Measurements from ENCODE around the gene MBP.

The MBP gene

DNA sequence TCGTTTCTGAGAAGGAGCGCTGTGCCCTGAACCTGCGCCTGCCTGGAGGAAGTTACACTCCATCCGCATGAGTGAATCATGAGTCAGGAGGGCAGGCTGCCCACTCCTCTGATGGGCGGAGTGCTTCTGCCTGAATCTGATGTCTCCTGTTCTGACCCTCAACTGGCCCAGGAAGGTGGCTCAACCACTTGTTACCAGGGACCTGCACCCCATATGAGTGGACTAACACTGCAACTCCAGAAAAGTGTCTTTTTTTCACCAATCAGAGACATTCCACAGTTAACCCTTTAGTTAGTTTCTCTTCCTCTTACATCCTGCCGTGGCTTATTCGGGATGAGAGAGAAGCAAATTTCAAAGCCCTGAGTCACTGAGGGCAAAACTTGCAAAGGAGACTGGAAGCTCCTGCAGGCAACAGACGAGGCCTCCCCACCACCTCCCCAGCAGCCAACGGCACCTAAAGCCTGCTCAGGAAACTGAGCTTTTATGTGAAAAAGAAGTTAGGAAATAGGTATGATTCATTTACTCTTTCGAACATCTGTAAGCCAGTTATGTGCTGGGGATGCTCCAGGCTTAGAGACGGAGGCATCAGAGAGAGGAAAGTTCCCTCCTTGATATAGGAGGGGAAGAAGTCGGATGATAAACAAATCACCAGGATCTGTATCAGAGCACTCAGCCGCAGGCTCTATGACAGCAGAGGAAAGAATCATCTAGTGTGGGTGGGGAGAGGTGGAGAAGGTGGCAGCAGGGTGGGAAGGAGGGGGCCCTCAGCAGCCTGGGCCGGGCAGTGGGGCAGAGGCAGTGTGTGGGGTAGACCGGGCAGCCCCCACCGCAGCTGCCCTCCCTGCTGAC, 30.9 kb downstream of the MBP start:
- H2AFZ ChIP-seq (ENCODE audit: low read length): no peak overlapping the region

DNA sequence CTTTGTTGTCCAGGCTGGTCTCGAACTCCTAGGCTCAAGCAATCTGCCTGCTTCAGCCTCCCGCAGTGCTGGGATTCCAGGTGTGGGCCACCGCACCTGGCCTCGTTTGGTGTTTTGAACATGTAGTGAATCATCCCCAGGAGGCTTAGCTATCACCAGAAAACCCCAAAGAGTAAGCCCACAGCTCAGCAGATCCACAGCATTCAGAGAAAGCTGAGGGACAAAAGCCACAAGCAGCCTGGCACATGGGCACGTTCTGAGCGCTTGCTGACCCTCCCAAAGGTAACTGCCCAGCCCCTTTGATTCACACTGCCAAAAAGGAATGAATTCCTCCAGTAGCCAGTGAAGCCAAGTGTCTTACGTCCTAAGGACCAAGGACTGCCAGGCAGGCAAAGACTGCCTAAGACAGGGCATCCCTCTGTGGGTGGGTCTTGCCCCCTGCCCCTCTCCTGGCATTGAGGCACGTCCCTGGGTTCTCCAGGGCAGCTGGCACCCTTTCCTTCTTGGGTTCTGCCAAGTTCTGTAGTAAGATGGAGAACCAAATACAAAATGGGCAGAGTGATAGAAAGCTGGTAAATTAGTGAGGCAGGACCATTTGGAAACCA, 31.7 kb downstream of the MBP start:
- Histone ChIP-seq H3K36me3 (ENCODE audit: insufficient read depth, low read length) (peaks cover 52% of the 10 kb centered on the region), H3K79me2 (ENCODE audit: insufficient read depth, low read length) (no peaks in the 10 kb centered on the region)

More for the DNA sequence above, 30.9 kb downstream of the MBP start:
- peaks cover 19% of the 10 kb centered on the region for H3F3A ChIP-seq (ENCODE audit: insufficient read depth, low read length)
- H3K79me2 ChIP-seq (ENCODE audit: insufficient read depth, low read length): no peaks in the 10 kb centered on the region
- H3K9me2 ChIP-seq (ENCODE audit: low read depth, low read length): no peaks in the 10 kb centered on the region
- no peaks in the 10 kb centered on the region for H3K9me3 ChIP-seq (ENCODE audit: low read length)
- H3K36me3 ChIP-seq (ENCODE audit: insufficient read depth, low read length): peaks cover 50% of the 10 kb centered on the region
- peak overlapping the region; percentile 98 for H3K27ac ChIP-seq (ENCODE audit: low read depth, low read length, poor library complexity, severe bottlenecking)
- H3K4me1 ChIP-seq (ENCODE audit: insufficient read depth, low read length, severe bottlenecking): peaks cover 82% of the 10 kb centered on the region
- H3K4me3 ChIP-seq (ENCODE audit: low read depth, low read length, poor library complexity, severe bottlenecking): peak overlapping the region; percentile 26
- H3K27me3 ChIP-seq (ENCODE audit: insufficient read depth, low read length): no peaks in the 10 kb centered on the region
- TF ChIP-seq EZH2 (IDR thresholded peaks at IDR 0.05; ENCODE audit: borderline replicate concordance, low read length): no peak
- TF ChIP-seq, protein P1, sequence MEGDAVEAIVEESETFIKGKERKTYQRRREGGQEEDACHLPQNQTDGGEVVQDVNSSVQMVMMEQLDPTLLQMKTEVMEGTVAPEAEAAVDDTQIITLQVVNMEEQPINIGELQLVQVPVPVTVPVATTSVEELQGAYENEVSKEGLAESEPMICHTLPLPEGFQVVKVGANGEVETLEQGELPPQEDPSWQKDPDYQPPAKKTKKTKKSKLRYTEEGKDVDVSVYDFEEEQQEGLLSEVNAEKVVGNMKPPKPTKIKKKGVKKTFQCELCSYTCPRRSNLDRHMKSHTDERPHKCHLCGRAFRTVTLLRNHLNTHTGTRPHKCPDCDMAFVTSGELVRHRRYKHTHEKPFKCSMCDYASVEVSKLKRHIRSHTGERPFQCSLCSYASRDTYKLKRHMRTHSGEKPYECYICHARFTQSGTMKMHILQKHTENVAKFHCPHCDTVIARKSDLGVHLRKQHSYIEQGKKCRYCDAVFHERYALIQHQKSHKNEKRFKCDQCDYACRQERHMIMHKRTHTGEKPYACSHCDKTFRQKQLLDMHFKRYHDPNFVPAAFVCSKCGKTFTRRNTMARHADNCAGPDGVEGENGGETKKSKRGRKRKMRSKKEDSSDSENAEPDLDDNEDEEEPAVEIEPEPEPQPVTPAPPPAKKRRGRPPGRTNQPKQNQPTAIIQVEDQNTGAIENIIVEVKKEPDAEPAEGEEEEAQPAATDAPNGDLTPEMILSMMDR (IDR thresholded peaks at IDR 0.05; ENCODE audit: low read length): no peak
- no peaks in the 10 kb centered on the region for H4K20me1 ChIP-seq (ENCODE audit: insufficient read depth, low read length)
- H3K9ac ChIP-seq (ENCODE audit: low read length): peak overlapping the region; percentile 63
- peak overlapping the region; percentile 60 for H3K4me2 ChIP-seq (ENCODE audit: low read length)

DNA sequence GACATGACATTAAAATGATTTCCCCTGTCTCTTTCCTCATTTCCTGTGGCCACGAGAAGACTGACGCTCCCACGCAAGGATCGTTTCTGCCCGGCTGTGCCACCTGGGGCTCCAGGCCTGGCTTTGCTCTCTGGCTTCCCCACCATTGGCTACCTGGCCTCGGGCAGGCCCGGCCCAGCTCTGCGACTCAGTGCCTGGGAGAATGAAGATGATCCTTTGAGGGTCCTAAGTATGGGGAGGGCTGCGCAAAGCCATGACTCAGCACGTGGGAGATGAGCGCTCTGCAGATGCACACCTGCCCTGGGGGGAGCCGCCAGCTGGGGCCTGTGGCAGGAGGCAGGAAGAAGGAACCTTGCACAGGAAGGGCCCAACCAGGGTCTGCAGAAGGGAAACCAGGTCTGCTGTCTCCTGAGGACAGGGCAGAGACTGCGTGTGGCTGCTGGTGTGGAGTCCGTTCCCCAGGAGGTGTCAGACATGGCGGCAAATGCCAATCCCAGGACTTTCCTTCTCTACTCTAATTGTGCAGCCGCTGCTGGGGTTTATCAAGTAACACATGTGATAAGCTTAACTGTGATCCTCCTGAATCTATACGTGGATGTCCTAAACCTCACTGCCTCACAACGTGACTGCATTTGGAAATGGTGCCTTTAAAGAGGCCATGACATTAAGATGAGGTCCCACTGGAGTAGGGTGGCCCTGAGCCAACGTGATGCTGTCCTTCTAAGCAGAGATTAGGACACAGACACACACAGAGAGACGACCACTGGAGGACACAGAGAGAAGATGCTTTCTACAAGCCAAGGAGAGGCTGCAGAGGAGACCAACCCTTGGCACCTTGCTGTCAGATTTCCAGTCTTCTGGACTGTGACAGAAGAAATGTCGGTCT, 32.9 kb downstream of the MBP start:
- H3K36me3 ChIP-seq (ENCODE audit: insufficient read depth, low read length): peaks cover 55% of the 10 kb centered on the region
- no peaks in the 10 kb centered on the region for H4K20me1 ChIP-seq (ENCODE audit: insufficient read depth, low read length)
- H3K9me2 ChIP-seq (ENCODE audit: low read depth, low read length): no peaks in the 10 kb centered on the region
- peak overlapping the region; percentile 48 for H3K9ac ChIP-seq (ENCODE audit: low read length)
- H3K4me3 ChIP-seq (ENCODE audit: low read depth, low read length, poor library complexity, severe bottlenecking): peak overlapping the region; percentile 41
- TF ChIP-seq, protein P1 (IDR thresholded peaks at IDR 0.05; ENCODE audit: low read length): no peak
- no peak for TF ChIP-seq EZH2 (IDR thresholded peaks at IDR 0.05; ENCODE audit: borderline replicate concordance, low read length)
- H2AFZ ChIP-seq (ENCODE audit: low read length): no peak overlapping the region
- H3K27ac ChIP-seq (ENCODE audit: low read depth, low read length, poor library complexity, severe bottlenecking): peak overlapping the region; percentile 98
- no peaks in the 10 kb centered on the region for H3K9me3 ChIP-seq (ENCODE audit: low read length)
- H3F3A ChIP-seq (ENCODE audit: insufficient read depth, low read length): peaks cover 19% of the 10 kb centered on the region
- H3K4me2 ChIP-seq (ENCODE audit: low read length): peak overlapping the region; percentile 64
- H3K4me1 ChIP-seq (ENCODE audit: insufficient read depth, low read length, severe bottlenecking): peaks cover 91% of the 10 kb centered on the region
- no peaks in the 10 kb centered on the region for H3K27me3 ChIP-seq (ENCODE audit: insufficient read depth, low read length)
- no peaks in the 10 kb centered on the region for H3K79me2 ChIP-seq (ENCODE audit: insufficient read depth, low read length)

More for the DNA sequence above, 31.7 kb downstream of the MBP start:
- Histone ChIP-seq H3K9me2 (ENCODE audit: low read depth, low read length) (no peaks in the 10 kb centered on the region), H4K20me1 (ENCODE audit: insufficient read depth, low read length) (no peaks in the 10 kb centered on the region), H2AFZ (ENCODE audit: low read length) (no peak overlapping the region), H3K9me3 (ENCODE audit: low read length) (no peaks in the 10 kb centered on the region), H3F3A (ENCODE audit: insufficient read depth, low read length) (peaks cover 19% of the 10 kb centered on the region), H3K9ac (ENCODE audit: low read length) (peak overlapping the region; percentile 63; the same call in 1 of the 2 replicates), H3K4me2 (ENCODE audit: low read length) (peak overlapping the region; percentile 60), H3K27ac (ENCODE audit: low read depth, low read length, poor library complexity, severe bottlenecking) (peak overlapping the region; percentile 98), H3K4me3 (ENCODE audit: low read depth, low read length, poor library complexity, severe bottlenecking) (no peak overlapping the region), H3K27me3 (ENCODE audit: insufficient read depth, low read length) (no peaks in the 10 kb centered on the region), H3K4me1 (ENCODE audit: insufficient read depth, low read length, severe bottlenecking) (peaks cover 82% of the 10 kb centered on the region)
- TF ChIP-seq EZH2 (IDR thresholded peaks at IDR 0.05; ENCODE audit: borderline replicate concordance, low read length): no peak
- TF ChIP-seq, protein P1 (IDR thresholded peaks at IDR 0.05; ENCODE audit: low read length): no peak
